SKM-1 (cell line): Measurements from ENCODE around the gene EBF3.

ENCODE experiments used
- DNase-seq: peaks from one replicate; lab custom pipeline; 2025; ENCODE audit not compliant: unreplicated experiment; lab: John Stamatoyannopoulos, UW

Gene EBF3

GRCh38 chr10:129876838-129877237 lies 87.2 kb downstream of the EBF3 start:
- DNase-seq: no peak

GRCh38 chr10:129875993-129876726 lies 87.9 kb downstream of the EBF3 start:
- no peak for DNase-seq

- no peak for DNase-seq
Measured at GRCh38 chr10:129873351-129873750, 90.7 kb downstream of the EBF3 start.

- DNase-seq: no peak
Measured at GRCh38 chr10:129871966-129872365, 92.1 kb downstream of the EBF3 start.

- DNase-seq: peak; percentile 36
Measured at GRCh38 chr10:129870961-129871621, 93.0 kb downstream of the EBF3 start.

- no peak for DNase-seq
Measured at GRCh38 chr10:129870474-129870757, 93.7 kb downstream of the EBF3 start.

- no peak for DNase-seq
Measured at GRCh38 chr10:129869596-129870473, 94.2 kb downstream of the EBF3 start.

GRCh38 chr10:129868449-129869035 lies 95.5 kb downstream of the EBF3 start:
- no peak for DNase-seq

GRCh38 chr10:129867631-129868179 lies 96.4 kb downstream of the EBF3 start:
- DNase-seq: no peak

GRCh38 chr10:129866894-129867293 lies 97.2 kb downstream of the EBF3 start:
- DNase-seq: no peak

- no peak for DNase-seq
Measured at GRCh38 chr10:129865960-129866359, 98.1 kb downstream of the EBF3 start.

- no peak for DNase-seq
Measured at GRCh38 chr10:129865413-129865812, 98.7 kb downstream of the EBF3 start.

- DNase-seq: no peak
Measured at GRCh38 chr10:129864601-129865126, 99.4 kb downstream of the EBF3 start.

GRCh38 chr10:129864082-129864481 lies 100.0 kb downstream of the EBF3 start:
- DNase-seq: no peak

GRCh38 chr10:129863201-129863663 lies 100.8 kb downstream of the EBF3 start:
- DNase-seq: no peak

GRCh38 chr10:129861776-129862531 lies 102.1 kb downstream of the EBF3 start:
- DNase-seq: no peak

GRCh38 chr10:129860396-129860795 lies 103.7 kb downstream of the EBF3 start:
- DNase-seq: no peak

GRCh38 chr10:129859536-129859935 lies 104.5 kb downstream of the EBF3 start:
- no peak for DNase-seq

- no peak for DNase-seq
Measured at GRCh38 chr10:129857242-129857960, 106.7 kb downstream of the EBF3 start.
